GM12892 (cell line): ENCODE measurements around the gene FAM234B.

ENCODE experiments used
- DNase-seq: peaks from one replicate; pipeline ENCODE4 v3.0.0; 2011; ENCODE audit not compliant: insufficient read length
- FAIRE-seq: peaks from 2 replicates; lab custom pipeline; 2011; peaks lifted over from hg19 to GRCh38; lab: Jason Lieb, UNC
- POLR2A ChIP-seq: IDR thresholded peaks from 2 replicates; pipeline ENCODE4 v1.6.1; 2011; ENCODE audit warnings: low read depth, low read length, control low read depth
- POLR2AphosphoS5 ChIP-seq: IDR thresholded peaks from 2 replicates; pipeline ENCODE4 v1.6.1; 2011; ENCODE audit warnings: low read depth, low read length, control low read depth
- TAF1 ChIP-seq: IDR thresholded peaks from 2 replicates; pipeline ENCODE4 v1.6.1; 2011; ENCODE audit warnings: low read depth, mild to moderate bottlenecking, control low read depth, low read length, borderline replicate concordance

The FAM234B gene

DNA sequence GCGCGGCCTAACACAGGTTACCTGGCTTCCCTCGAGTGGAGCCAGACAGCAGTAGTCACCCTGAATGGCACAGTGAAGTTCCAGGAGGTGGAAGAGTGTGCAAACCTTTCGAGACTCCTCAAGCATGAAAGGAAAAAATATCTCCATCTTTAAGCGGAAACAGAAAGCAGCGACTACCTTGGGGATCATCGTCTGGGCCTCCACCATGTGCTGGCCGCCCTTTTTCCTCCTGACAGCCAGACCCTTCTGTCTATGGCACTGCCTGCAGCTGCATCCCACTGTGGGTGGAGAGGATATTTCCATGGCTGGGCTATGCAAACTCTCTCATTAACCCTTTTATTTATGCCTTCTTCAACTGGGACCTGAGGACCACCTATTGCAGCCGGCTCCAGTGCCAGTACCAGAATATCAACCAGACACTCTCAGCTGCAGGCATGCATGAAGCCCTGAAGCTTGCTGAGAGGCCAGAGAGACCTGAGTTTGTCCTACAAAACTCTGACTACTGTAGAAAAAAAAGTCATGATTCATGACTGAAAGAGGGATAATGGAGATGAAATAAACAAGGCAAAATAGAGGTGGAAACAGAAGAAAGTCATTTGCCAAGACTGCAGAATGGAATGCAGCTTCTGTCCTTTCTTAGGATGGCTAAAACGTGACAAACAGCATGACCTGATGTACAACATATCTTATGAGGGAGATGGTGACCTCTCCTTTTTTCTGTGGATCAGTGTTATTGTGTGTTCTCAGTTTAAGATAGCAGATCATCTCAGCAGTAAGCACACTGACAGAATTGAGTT is 41.7 kb upstream of the FAM234B start:
- TF ChIP-seq TAF1 (no peak), POLR2AphosphoS5 (no peak), POLR2A (no peak)
- FAIRE-seq (no peak), DNase-seq (no peak)

DNA sequence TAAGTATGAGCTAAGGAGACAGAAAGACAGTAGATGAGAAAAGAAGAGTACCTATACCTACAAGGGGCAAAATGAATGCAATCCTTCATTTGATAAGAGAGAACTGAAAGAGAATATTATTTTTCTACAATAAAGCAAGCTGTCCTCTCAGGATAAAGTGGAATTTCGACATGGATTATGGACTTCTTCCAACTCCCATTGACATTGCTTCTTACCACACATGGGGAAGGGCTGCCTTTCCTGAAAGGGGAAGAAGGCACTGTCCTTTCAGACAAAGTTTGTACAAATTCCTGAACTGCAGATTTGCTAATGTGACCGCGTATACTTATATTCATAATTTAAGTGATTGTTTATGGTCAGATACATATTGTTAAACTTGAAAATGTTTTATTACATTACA is 39.8 kb upstream of the FAM234B start:
- DNase-seq (no peak), FAIRE-seq (no peak)
- TF ChIP-seq POLR2AphosphoS5 (no peak), TAF1 (no peak), POLR2A (no peak)

DNA sequence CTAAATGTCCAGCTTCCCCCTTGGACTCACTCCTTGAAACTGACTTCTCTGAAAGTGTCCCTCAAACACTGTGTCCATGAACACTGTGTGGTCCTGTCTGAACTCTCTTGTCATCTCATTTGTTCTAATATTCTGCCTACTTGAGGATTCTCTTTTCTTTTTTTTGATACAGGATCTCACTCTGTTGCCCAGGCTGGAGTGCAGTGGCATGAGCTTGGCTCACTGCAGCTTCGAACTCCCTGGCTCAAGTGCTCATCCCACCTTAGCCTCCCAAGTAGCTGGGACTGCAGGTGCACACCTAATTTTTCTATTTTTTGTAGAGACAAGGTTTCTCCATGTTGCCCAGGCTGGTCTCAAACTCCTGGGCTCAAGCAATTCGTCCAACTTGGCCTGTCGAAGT is 39.2 kb upstream of the FAM234B start:
- no peak for DNase-seq
- TF ChIP-seq POLR2AphosphoS5 (no peak), POLR2A (no peak), TAF1 (no peak)
- no peak for FAIRE-seq

DNA sequence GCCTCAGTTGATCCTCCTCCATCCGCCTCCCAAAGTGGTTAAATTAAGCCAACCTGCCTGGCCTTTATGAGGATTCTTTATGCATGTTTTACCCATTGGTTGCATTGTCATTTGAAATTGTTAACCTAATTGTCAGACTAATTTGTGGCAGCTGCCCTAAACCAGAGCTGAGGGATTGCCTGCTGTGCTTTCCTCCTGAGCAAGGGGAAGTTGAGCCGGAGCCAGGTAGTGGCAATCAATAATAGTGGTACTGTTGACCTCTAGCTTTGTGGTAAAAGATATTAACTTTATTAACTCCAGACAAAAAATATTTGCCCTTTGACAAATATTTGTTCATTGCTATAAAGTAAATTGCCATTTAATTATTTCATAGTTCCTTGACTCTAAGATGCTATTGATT is 38.5 kb upstream of the FAM234B start:
- FAIRE-seq (no peak), DNase-seq (no peak)
- no peak for TF ChIP-seq POLR2A
- no peak for TF ChIP-seq POLR2AphosphoS5
- TF ChIP-seq TAF1 = no peak

DNA sequence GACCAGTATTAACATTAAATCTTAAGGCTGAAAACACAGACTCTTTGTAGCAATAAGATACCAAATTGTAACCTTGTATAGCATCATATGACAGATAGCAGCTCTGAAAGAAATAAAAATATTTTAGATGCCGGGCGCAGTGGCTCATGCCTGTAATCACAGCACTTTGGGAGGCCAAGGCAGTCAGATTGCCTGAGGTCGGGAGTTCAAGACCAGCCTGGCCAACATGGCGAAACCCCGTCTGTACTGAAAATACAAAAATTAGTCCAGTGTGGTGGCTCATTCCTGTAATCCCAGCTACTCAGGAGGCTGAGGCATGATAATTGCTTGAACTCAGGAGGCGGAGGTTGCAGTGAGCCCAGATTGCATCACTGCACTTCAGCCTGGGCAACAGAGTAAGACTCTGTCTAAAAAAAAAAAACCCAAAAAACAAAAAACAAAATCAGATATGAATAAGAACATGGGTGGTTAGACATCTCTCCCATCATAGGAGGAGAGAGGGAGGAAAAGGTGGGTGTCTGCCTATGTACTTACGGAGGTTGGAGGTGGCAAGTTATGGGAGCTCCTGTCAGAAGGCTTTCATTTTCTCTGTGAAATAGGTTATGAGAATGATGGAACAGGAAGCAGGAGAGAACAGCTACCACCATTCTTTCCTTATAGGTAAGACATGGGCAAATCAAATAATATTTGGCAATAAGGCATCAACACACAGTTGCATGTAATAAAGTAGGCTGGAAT is 36.5 kb upstream of the FAM234B start:
- FAIRE-seq = no peak
- no peak for DNase-seq
- TF ChIP-seq TAF1 = no peak
- TF ChIP-seq POLR2AphosphoS5 = no peak
- no peak for TF ChIP-seq POLR2A

DNA sequence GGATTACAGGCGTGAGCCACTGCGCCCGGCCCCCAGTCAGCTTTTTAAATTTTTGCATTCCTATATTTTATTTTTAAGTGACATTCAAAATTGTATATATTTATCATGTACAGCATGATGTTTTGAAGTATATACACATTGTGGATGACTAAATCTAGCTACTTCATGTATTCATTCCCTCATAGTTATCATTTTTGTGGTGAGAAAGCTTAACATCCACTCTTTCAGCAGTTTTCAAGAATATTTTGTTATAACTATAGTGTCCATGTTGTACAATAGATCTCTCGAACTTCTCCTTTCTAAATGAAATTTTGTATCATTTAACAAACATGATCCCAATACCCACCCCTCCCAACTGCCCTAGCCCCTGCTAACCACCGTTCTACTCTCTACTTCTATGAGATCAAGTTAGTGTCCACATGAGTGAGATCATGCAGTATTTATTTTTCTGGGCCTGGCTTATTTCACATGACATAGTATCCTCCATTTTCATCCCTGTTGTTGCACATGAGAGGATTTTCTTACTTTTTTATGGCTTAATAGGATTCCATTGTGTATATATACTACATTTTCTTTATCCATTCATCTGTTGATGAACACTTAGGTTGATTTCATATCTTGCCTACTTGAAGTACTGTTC is 35.3 kb upstream of the FAM234B start:
- no peak for FAIRE-seq
- DNase-seq = no peak
- TF ChIP-seq TAF1 (no peak), POLR2A (no peak), POLR2AphosphoS5 (no peak)

DNA sequence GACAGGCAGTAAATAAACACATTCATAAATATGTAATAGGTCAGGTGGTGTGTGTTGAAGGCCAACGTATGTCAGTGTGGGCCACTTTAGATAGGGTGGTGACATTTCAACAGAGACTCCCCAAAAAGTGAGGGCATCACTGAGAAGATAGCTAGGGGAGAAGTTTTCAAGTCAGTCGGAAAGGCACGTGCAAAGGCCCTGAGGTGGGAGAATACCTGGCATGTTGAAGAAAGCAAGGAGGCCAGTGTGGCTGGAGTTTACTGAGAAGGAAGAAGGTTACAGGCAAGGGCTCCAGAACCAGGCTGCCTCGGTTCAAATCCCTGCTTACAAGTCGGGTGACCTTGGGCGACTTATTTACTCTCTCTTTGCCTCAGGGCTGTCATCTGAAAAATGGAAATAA is 33.1 kb upstream of the FAM234B start:
- TF ChIP-seq POLR2A (no peak), TAF1 (no peak), POLR2AphosphoS5 (no peak)
- DNase-seq (no peak), FAIRE-seq (no peak)

DNA sequence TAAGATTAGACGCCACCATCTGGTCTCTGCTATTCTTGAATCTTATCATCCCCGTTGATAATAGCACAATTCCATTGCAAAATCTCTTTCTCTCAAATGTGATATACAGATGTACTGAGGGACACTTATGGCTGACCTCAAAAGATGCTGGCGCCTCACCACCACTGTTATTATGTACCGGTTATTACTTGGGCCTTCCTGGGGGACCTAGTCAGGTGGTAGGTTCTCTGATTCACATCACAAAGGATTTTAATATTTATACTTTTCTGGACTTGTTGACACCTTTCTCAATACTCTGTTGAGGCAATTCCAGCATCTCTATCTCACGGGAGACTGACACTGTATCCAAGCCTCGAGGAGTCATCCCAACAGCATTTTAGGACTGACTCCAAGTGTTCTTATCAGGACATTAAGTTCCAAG is 21.3 kb upstream of the FAM234B start:
- DNase-seq (no peak), FAIRE-seq (no peak)
- TF ChIP-seq POLR2A = no peak
- no peak for TF ChIP-seq POLR2AphosphoS5
- no peak for TF ChIP-seq TAF1

DNA sequence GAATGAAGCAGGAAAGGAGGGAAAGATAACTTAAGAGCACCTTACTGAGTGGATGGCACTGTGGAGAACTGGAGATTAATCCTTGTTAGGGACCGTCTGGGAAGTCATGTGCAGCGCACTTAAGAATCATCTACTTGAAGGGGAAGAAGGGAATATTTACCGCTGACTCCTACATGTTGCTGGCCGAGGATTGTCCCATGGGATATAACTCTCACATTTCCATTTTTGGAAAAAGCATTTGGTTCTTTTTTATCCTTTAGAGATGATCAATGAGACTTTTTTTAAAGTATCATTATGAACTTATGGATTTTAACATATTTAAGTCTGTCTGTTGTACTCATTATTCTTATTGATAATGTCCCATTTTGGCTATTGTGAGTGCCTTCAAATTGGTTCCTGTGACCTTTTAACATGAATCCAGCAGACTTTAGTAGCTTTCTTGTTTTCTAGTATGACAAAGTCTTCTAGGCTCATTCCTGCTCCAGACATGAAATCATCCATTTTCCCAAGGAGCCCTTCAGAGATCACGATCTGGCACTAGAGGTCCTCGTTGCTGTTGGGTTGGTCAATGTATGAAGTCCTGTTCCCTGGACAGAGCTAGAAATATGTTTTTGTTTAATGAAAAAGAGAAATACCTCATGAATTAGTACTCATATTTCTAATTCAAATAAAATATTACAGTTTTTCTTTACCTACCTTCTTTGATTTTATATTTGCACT is 20.2 kb upstream of the FAM234B start:
- DNase-seq = no peak
- FAIRE-seq = no peak
- TF ChIP-seq TAF1 (no peak), POLR2A (no peak), POLR2AphosphoS5 (no peak)

DNA sequence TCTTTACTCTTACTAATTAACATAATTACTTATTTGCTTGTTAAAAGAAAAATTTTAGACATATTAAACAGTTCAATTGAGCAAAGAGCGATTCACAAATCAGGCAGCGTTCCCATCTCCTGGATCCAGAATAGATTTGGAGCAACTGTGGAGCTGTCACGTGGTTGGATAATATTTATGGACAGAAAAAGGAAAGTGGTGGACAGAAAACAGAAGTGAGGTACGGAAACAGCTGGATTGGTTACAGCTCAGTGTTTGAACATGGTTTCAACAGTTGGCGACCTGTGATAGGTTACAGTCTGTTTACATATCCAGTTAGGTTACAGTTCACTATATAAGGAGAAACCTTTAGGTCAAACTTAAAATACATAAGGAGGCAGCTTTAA is 19.7 kb upstream of the FAM234B start:
- no peak for TF ChIP-seq TAF1
- no peak for TF ChIP-seq POLR2A
- no peak for TF ChIP-seq POLR2AphosphoS5
- FAIRE-seq (no peak), DNase-seq (no peak)

DNA sequence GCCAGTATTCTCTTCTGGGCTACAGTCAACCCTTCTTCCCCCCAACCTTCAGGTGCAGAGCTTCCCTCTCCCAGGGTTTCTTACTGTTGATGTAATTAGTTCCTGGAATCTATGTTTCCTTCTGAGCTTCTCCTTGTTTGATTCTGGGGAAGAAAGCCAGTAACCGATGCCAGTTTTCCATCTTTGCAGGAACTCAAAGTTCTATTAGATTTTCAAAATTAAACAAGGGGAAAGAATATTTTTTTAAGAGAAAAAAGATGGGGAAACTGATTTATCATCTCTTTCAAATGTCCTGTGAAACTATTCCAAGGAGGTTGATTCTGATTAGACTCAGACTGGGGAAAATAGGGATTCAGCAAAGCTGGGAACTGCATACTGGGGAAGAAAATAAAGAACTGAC is 17.9 kb upstream of the FAM234B start:
- no peak for FAIRE-seq
- no peak for TF ChIP-seq POLR2A
- no peak for TF ChIP-seq POLR2AphosphoS5
- TF ChIP-seq TAF1 = no peak

DNA sequence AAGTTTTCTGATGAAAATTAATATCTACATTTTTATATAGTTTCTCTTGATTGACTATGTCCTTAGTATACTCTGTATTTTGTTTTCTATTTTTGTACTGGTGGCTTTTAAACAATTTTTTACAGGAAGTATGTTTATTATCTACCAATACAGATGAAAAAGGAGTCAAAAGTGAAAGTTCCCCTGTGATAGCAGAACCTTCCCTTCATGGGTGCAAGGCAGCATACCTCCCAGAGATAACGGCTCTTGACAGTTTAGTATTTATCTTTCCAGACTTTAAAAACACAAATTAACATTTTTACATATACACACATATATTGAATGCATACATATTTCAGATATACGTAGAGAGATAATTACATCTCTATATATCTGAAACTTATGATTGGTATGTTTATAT is 17.1 kb upstream of the FAM234B start:
- DNase-seq = no peak
- no peak for FAIRE-seq
- TF ChIP-seq POLR2A (no peak), TAF1 (no peak), POLR2AphosphoS5 (no peak)

More for the DNA sequence above, 17.9 kb upstream of the FAM234B start:
- DNase-seq = no peak
